SJSA1 (cell line): ENCODE data around the gene COX14. TPM values are rescaled to one million over a fixed set of nuclear protein-coding genes. Genes with fewer than 3 reads are reported as not detected.
A peak's percentile ranks its signal among the peaks of the same experiment; 100 is the strongest.
"Not testable (repeated sequence)": the region's sequence is repeated elsewhere in the genome, so short reads cannot be mapped to it uniquely, and the experiment has no call there.

Experiments
- DNase-seq, 2 experiments: peaks; one replicate each; pipeline ENCODE4 v3.0.0-alpha.2; 2015 to 2020; ENCODE audit warnings: low spot score in 2 of 2, low read depth in 1 of 2
- H3K27ac ChIP-seq: fragments of 250-450 bp; sonication (Bioruptor Pico); 2 replicates; pipeline ENCODE4 v1.5.1; 2020; ENCODE audit warnings: mild to moderate bottlenecking, moderate library complexity
- H3K27me3 ChIP-seq: fragments of 250-450 bp; sonication (Bioruptor Pico); replicated peaks from 2 replicates; pipeline ENCODE4 v1.5.1; 2020; ENCODE audit warnings: mild to moderate bottlenecking, moderate library complexity
- H3K36me3 ChIP-seq: fragments of 250-450 bp; sonication (Bioruptor Pico); 2 replicates; pipeline ENCODE4 v1.5.1; 2020; ENCODE audit warnings: mild to moderate bottlenecking
- H3K4me1 ChIP-seq: fragments of 250-450 bp; sonication (Bioruptor Pico); replicated peaks from 2 replicates; pipeline ENCODE4 v1.6.1; 2021; ENCODE audit warnings: mild to moderate bottlenecking
- H3K4me3 ChIP-seq: fragments of 250-450 bp; sonication (Bioruptor Pico); 2 replicates; pipeline ENCODE4 v1.5.1; 2020; ENCODE audit warnings: mild to moderate bottlenecking
- H3K9me3 ChIP-seq: fragments of 250-450 bp; sonication (Bioruptor Pico); replicated peaks from 2 replicates; pipeline ENCODE4 v1.5.1; 2020; ENCODE audit warnings: mild to moderate bottlenecking
- total RNA-seq: library from RNA; depleted of rRNA; stranded (reverse); fragments of >200 nt; shearing (Covaris generic); gene quantifications from 2 replicates; pipeline ENCODE4 v1.2.3, GENCODE V29; 2014

The COX14 gene
- total RNA-seq, 1 experiment from 2014 or later: 49.7 TPM

- no peaks in the 10 kb centered on the region for H3K9me3 ChIP-seq
- H3K27ac ChIP-seq: no peak overlapping the region
- H3K27me3 ChIP-seq: no peaks in the 10 kb centered on the region
Observed at GRCh38 chr12:50077099-50077498, 34.9 kb upstream of the COX14 start.

DNA sequence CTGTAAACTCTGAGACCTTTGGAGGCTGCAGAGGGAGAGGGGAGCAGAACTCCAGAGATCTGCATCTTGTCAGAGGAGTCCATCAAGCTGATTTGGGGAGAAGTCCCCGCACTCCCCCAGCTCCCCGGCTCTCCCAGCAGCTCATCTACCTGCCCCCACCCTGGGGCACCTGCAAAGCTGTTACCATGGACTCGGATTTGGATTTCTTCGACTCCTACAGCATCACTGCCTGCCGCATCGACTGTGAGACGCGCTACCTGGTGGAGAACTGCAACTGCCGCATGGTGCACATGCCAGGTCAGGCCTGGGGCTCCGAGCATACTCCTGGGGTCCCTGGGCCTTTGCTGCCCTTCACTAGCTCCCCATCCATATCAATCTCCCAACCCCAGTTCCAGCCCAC, 33.8 kb upstream of the COX14 start:
- no peak overlapping the region for H3K27ac ChIP-seq
- no peaks in the 10 kb centered on the region for H3K9me3 ChIP-seq
- no peaks in the 10 kb centered on the region for H3K27me3 ChIP-seq
- DNase-seq: no peak
- H3K4me1 ChIP-seq: no peaks in the 10 kb centered on the region; the same call in 1 of the 2 replicates
- no peak overlapping the region for H3K4me3 ChIP-seq
- no peaks in the 10 kb centered on the region for H3K36me3 ChIP-seq

More at GRCh38 chr12:50077099-50077498, 34.9 kb upstream of the COX14 start:
- Histone ChIP-seq H3K4me1 (no peaks in the 10 kb centered on the region; the same call in 1 of the 2 replicates), H3K4me3 (no peak overlapping the region), H3K36me3 (no peaks in the 10 kb centered on the region)
- DNase-seq: no peak

DNA sequence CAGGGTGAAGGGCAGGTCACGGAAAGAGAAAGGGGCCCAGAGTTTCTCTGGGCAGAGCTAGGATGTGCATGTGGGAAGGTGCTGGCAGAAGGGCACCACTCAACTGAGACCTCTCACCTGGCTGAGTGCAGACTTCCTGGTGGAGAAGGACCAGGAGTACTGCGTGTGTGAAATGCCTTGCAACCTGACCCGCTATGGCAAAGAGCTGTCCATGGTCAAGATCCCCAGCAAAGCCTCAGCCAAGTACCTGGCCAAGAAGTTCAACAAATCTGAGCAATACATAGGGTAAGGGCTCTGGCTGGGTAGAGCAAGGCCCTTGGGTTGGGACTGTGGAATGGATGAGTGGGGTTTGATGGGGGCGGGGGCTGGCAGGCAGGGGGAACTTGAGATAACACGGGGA, 32.3 kb upstream of the COX14 start:
- Histone ChIP-seq H3K27ac (no peak overlapping the region), H3K4me1 (peaks cover 6% of the 10 kb centered on the region; the same call in 1 of the 2 replicates), H3K9me3 (no peaks in the 10 kb centered on the region), H3K27me3 (no peaks in the 10 kb centered on the region), H3K36me3 (no peaks in the 10 kb centered on the region), H3K4me3 (no peak overlapping the region)
- no peak for DNase-seq

DNA sequence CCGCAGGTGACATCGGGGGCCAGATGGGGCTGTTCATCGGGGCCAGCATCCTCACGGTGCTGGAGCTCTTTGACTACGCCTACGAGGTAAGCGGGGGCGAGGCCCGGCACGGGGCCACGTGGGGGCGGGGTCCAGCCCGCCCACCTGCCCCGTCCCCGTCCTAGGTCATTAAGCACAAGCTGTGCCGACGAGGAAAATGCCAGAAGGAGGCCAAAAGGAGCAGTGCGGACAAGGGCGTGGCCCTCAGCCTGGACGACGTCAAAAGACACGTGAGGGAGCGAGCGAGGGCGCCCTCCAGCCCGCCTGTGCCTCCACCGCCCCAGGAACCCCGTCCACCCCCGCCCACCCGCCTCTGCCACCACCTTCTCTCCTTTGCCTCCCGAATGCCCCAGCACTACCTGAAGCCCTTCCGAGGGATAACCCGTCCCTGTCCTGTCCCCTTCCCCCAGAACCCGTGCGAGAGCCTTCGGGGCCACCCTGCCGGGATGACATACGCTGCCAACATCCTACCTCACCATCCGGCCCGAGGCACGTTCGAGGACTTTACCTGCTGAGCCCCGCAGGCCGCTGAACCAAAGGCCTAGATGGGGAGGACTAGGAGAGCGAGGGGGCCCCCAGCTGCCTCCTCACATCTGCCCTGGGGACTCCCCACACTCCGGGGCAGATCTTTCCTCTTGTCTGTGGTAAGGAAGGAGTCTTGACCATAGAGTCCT, 30.8 kb upstream of the COX14 start:
- no peak overlapping the region for H3K4me3 ChIP-seq
- H3K9me3 ChIP-seq: no peaks in the 10 kb centered on the region
- H3K27ac ChIP-seq: no peak overlapping the region
- no peak for DNase-seq
- no peaks in the 10 kb centered on the region for H3K27me3 ChIP-seq
- H3K36me3 ChIP-seq: 0 out of 2 replicates have a peak, but pooled peaks cover 4% of the 10 kb centered on the region
- H3K4me1 ChIP-seq: peaks cover 10% of the 10 kb centered on the region

GRCh38 chr12:50082644-50083043, 29.4 kb upstream of the COX14 start:
- peaks cover 16% of the 10 kb centered on the region for H3K36me3 ChIP-seq
- H3K27me3 ChIP-seq: no peaks in the 10 kb centered on the region
- H3K4me3 ChIP-seq: no peak overlapping the region
- H3K9me3 ChIP-seq: no peaks in the 10 kb centered on the region
- peaks cover 10% of the 10 kb centered on the region for H3K4me1 ChIP-seq
- no peak overlapping the region for H3K27ac ChIP-seq
- DNase-seq: no peak

- H3K27ac ChIP-seq: no peak overlapping the region
- no peak overlapping the region for H3K4me3 ChIP-seq
- peaks cover 10% of the 10 kb centered on the region for H3K4me1 ChIP-seq
- peaks cover 22% of the 10 kb centered on the region for H3K36me3 ChIP-seq
- no peak for DNase-seq
- H3K27me3 ChIP-seq: no peaks in the 10 kb centered on the region
- no peaks in the 10 kb centered on the region for H3K9me3 ChIP-seq
Observed at GRCh38 chr12:50083301-50083700, 28.7 kb upstream of the COX14 start.

DNA sequence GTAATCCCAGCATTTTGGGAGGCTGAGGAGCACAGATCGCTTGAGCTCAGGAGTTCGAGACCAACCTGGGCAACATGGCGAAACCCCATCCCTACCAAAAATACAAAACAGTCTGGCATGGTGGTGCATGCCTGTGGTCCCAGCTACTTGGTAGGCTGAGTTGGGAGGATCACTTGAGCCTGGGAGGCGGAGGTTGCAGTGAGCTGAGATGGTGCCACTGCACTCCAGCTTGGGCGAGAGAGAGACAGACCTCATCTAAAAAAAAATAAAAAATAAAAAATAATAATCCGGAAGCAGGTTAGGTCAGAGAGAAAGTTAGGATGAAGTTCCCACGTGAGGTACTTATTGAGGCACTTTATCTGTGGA, 27.6 kb upstream of the COX14 start:
- peaks cover 33% of the 10 kb centered on the region for H3K36me3 ChIP-seq
- peak overlapping the region; percentile 67 for H3K27ac ChIP-seq
- DNase-seq, H3K9me3 ChIP-seq, H3K27me3 ChIP-seq: not testable (repeated sequence)
- peak overlapping the region; percentile 49 for H3K4me3 ChIP-seq
- H3K4me1 ChIP-seq: peaks cover 10% of the 10 kb centered on the region

DNA sequence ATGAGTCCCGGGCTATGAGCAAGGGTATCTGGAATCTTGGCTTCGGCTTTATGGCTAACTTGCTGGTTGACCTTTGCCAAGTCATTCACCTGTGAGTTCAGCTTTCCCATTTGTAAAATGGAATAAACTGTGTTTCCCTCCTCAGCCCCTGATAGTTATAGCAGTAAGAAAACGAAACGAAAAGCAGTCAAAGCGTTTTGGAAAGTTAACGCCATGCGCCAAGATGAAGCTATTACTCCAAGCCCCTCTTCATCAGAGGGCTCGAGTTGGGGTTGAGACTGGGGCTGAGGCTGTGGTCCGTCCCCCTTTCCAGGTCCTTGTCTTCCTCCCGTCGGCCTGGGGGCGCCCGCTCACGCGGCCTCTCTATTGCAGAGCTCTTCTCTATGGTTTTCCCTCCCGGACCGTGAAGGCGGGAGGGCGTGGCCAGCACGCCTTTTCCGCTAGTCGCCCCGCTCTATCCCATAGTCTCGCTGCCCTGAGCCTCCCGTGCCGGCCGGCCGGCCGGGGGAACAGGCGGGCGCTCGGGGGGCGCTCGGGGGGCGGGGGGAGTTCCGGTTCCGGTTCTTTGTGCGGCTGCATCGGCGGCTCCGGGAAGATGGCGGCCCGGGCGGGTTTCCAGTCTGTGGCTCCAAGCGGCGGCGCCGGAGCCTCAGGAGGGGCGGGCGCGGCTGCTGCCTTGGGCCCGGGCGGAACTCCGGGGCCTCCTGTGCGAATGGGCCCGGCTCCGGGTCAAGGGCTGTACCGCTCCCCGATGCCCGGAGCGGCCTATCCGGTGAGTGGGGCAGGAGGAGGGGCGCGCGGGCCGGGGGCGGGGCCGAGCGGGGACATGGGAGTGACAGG, 27.0 kb upstream of the COX14 start, which contains the start of gene SMARCD1:
Gene SMARCD1, plus strand, starts transcription at position 568 of the 840 bp plus-strand sequence. Its CDS starts 28 bp downstream, at position 596.
- Histone ChIP-seq H3K4me1 (peaks cover 10% of the 10 kb centered on the region), H3K27me3 (no peaks in the 10 kb centered on the region), H3K36me3 (peaks cover 39% of the 10 kb centered on the region), H3K4me3 (peak within 1 kb of the TSS; percentile 49), H3K27ac (peak within 1 kb of the TSS; percentile 67), H3K9me3 (no peaks in the 10 kb centered on the region)
- DNase-seq: peak; percentile 83 to 94

DNA sequence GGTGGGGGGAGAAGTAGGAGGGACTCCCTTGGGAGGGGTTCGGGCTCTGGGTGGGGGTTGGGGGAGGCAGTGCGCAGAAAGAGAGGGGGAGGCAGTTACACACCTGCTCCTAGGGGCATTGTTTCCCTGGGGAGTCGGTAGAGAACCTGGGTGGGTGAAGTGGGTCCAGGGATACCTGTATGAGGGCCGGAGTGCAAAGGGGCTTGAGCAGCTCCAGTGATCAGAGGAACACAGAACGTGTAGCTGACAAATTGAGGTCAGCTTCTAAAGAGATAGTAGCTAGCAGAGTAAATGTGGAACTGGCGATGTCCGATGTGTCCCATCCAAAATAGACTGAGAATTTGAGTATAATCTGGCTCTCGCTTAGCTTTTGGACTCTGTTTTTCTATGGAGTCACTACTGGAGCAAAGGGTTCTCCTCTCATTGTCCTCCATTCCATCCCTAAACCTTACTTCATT, 26.4 kb upstream of the COX14 start:
- H3K4me3 ChIP-seq: peak overlapping the region; percentile 49
- DNase-seq: no peak
- no peaks in the 10 kb centered on the region for H3K27me3 ChIP-seq
- H3K9me3 ChIP-seq: no peaks in the 10 kb centered on the region
- H3K4me1 ChIP-seq: peaks cover 10% of the 10 kb centered on the region
- peaks cover 44% of the 10 kb centered on the region for H3K36me3 ChIP-seq
- no peak overlapping the region for H3K27ac ChIP-seq

DNA sequence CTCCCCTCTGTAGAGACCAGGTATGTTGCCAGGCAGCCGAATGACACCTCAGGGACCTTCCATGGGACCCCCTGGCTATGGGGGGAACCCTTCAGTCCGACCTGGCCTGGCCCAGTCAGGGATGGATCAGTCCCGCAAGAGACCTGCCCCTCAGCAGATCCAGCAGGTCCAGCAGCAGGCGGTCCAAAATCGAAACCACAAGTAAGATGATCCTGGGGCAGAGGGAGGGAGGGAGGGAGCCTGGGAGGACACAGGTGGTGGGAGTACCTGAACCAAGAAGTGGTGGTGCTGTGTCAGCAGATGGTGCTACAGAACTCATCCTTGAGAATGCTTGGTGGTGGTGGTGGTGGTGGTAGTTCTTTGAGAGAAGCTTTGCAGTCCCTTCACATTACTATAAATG, 25.9 kb upstream of the COX14 start:
- Histone ChIP-seq H3K36me3 (peaks cover 49% of the 10 kb centered on the region), H3K9me3 (no peaks in the 10 kb centered on the region), H3K27ac (no peak overlapping the region), H3K4me1 (peaks cover 10% of the 10 kb centered on the region), H3K4me3 (no peak overlapping the region; the same call in 1 of the 2 replicates), H3K27me3 (no peaks in the 10 kb centered on the region)
- DNase-seq: no peak

DNA sequence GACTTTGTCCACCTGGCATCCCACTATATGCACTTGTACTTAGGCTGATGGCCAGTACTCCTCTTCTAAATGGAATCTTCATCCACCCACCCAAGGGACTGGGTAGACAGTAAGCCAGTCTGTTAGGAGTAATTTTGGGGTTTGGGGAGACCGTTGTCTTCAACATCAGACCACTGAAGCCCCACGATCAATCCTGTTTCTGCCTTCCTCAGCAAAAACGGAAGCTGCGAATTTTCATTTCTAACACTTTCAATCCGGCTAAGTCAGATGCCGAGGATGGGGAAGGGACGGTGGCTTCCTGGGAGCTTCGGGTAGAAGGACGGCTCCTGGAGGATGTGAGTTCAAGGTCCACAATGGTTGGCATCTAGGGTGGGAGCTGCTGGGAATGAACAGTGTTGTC, 24.9 kb upstream of the COX14 start:
- Histone ChIP-seq H3K4me1 (peaks cover 10% of the 10 kb centered on the region), H3K27ac (no peak overlapping the region), H3K4me3 (no peak overlapping the region), H3K36me3 (peaks cover 57% of the 10 kb centered on the region), H3K27me3 (no peaks in the 10 kb centered on the region), H3K9me3 (no peaks in the 10 kb centered on the region)
- DNase-seq: no peak

DNA sequence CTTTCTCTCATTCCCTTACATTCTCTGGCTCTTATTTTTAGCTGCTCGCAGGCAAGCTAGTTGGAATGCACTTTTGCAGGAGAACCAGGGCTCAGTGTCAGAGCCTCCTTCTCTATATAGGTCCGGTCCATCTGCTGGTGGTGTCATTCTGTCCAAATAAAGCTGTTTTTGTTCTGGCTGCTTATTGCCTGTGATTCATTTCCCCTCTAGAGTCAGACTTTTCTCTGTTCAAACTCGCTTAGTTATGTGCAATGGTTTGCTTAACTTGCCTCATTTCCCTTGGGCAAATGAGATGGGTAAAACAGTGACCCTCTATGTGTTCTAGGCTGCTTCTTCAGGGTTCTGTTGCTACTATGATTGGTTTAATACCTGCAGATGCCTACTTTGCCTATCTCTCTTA, 24.0 kb upstream of the COX14 start:
- Histone ChIP-seq H3K36me3 (peaks cover 63% of the 10 kb centered on the region), H3K4me3 (no peak overlapping the region), H3K4me1 (peaks cover 10% of the 10 kb centered on the region), H3K9me3 (no peaks in the 10 kb centered on the region), H3K27me3 (no peaks in the 10 kb centered on the region), H3K27ac (no peak overlapping the region)
- no peak for DNase-seq

DNA sequence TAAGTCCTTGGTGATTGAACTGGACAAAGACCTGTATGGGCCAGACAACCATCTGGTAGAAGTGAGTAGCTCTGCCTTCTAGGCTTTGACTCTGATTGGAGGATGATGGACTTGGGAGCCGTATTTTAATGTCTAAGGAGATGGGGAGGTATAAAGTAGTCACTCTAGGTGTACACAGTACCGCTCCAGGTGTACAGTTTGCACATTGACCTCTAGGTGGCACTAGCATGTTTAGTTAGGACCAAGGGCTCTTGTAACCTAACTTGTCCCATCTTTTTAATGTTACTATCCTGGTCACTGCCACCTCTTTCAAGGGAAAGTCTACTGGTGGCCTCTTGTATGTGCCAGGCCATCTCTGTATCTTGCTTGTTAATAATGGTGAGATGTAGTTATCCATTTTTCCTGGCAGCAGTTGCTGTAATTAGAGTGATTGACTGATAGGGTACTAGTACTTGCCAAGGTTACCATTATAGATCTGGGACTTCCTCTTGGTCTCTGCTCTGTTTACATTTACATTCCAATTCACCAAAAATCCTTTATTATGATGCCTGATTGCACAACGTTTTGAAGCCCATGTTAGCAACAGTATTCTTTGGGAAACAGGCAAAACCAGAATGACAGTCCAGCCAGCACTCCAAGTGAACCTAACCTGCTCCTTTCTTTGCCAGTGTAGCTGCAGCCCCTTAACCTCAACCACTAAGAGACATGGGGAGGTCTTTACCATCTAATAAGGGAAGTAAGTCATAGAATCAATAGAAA, 23.3 kb upstream of the COX14 start:
- Histone ChIP-seq H3K4me3 (no peak overlapping the region), H3K4me1 (peaks cover 10% of the 10 kb centered on the region), H3K27ac (no peak overlapping the region), H3K36me3 (peaks cover 69% of the 10 kb centered on the region), H3K27me3 (no peaks in the 10 kb centered on the region), H3K9me3 (no peaks in the 10 kb centered on the region)
- DNase-seq: peak in 1 of 2 experiments; percentile 40
